ENCODE measurements around the gene ZSCAN18. TPM values are rescaled to one million over a fixed set of nuclear protein-coding genes. Genes with fewer than 3 reads are reported as not detected.

The ZSCAN18 gene
- total RNA-seq, 1 donor from 2014 or later = 49.8 TPM

DNA sequence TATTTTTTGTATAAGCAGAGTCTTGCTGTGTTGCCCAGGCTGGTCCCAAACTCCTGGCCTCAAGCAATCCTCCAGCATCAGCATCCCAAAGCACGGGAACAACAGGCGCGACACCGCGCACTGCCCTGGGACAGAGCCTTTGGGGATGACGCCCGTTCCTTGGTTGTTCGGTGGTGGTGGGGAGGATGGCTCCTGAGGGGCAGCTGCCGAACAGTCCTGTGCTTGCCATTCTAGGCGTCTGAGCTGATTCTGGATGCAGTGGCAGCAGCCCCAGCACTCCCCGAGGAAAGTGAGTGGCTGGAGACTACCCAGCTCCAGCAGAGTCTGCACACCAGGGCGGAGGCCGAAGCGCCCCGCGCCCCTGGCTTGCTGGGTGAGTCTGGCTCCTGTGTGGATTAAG lies 45.8 kb downstream of the ZSCAN18 start:
- Mint-ChIP-seq H3K27me3 (peaks cover 13% of the 10 kb centered on the region), H3K36me3 (ENCODE audit: low read depth) (no peaks in the 10 kb centered on the region), H3K9me3 (peaks cover 22% of the 10 kb centered on the region), H3K4me3 (no peak overlapping the region), H3K27ac (no peak overlapping the region), H3K4me1 (peaks cover 4% of the 10 kb centered on the region)
- intact Hi-C loops (cut with micrococcal nuclease) = no loop called here
- DNase-seq (no peak), ATAC-seq (ENCODE audit: low read depth) (no peak)
- TF ChIP-seq, protein P1, sequence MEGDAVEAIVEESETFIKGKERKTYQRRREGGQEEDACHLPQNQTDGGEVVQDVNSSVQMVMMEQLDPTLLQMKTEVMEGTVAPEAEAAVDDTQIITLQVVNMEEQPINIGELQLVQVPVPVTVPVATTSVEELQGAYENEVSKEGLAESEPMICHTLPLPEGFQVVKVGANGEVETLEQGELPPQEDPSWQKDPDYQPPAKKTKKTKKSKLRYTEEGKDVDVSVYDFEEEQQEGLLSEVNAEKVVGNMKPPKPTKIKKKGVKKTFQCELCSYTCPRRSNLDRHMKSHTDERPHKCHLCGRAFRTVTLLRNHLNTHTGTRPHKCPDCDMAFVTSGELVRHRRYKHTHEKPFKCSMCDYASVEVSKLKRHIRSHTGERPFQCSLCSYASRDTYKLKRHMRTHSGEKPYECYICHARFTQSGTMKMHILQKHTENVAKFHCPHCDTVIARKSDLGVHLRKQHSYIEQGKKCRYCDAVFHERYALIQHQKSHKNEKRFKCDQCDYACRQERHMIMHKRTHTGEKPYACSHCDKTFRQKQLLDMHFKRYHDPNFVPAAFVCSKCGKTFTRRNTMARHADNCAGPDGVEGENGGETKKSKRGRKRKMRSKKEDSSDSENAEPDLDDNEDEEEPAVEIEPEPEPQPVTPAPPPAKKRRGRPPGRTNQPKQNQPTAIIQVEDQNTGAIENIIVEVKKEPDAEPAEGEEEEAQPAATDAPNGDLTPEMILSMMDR (IDR thresholded peaks at IDR 0.05) = no peak
- ChIA-PET CTCF (no interaction called here), POLR2A (no interaction called here)

DNA sequence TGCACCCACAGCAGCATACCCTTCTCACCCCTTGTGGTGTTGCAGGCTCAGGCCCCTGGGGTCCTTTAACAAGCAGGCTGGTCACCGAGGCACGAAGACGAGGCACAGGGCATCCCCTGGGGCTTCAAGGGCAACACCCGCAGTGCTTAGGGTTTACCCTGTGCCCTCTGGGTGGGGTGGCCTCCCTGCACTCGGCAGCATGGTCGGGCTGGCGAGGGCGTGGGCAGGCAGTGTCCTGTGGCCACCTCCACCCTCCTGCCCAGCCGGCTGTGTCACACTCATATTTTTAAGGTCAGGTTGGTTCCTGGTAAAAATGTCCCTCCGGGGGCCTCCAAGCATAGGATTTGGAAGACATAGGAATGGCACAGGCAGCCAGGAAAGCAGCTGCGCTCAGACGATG lies 50.4 kb downstream of the ZSCAN18 start:
- Mint-ChIP-seq H3K9me3 (peaks cover 29% of the 10 kb centered on the region), H3K27ac (no peak overlapping the region), H3K4me3 (no peak overlapping the region), H3K36me3 (ENCODE audit: low read depth) (no peaks in the 10 kb centered on the region), H3K4me1 (no peaks in the 10 kb centered on the region), H3K27me3 (no peaks in the 10 kb centered on the region)
- no peak for DNase-seq
- TF ChIP-seq, protein P1 (IDR thresholded peaks at IDR 0.05) = no peak
- ATAC-seq (ENCODE audit: low read depth) = no peak
- POLR2A ChIA-PET = no interaction called here
- CTCF ChIA-PET = no interaction called here
- intact Hi-C loops (cut with micrococcal nuclease) = no loop called here

DNA sequence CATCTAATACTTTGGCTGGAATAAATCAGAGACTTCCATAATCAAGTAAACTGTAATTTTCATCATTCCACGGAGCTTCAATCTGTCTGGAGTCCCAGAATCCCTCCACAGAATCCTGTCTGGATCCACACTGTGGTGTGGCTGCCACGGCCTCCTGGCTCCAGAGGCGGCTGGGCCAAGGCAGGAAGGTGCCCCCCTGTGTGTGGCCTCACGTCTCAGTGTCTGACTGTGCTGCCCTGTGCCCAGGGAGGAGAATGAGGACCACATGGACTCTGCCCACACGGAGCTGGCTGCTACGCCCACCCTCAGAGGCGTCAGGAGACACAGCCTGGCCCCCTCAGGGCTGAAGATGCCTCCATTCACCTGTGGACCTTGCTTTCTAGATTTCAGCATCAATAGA lies 51.2 kb downstream of the ZSCAN18 start:
- peaks cover 27% of the 10 kb centered on the region for H3K9me3 Mint-ChIP-seq
- H3K4me1 Mint-ChIP-seq = no peaks in the 10 kb centered on the region
- DNase-seq = no peak
- no peaks in the 10 kb centered on the region for H3K36me3 Mint-ChIP-seq (ENCODE audit: low read depth)
- ATAC-seq (ENCODE audit: low read depth) = no peak
- TF ChIP-seq, protein P1 (IDR thresholded peaks at IDR 0.05) = no peak
- POLR2A ChIA-PET = no interaction called here
- no peak overlapping the region for H3K4me3 Mint-ChIP-seq
- intact Hi-C loops (cut with micrococcal nuclease) = no loop called here
- no peak overlapping the region for H3K27ac Mint-ChIP-seq
- no peaks in the 10 kb centered on the region for H3K27me3 Mint-ChIP-seq
- CTCF ChIA-PET = no interaction called here

DNA sequence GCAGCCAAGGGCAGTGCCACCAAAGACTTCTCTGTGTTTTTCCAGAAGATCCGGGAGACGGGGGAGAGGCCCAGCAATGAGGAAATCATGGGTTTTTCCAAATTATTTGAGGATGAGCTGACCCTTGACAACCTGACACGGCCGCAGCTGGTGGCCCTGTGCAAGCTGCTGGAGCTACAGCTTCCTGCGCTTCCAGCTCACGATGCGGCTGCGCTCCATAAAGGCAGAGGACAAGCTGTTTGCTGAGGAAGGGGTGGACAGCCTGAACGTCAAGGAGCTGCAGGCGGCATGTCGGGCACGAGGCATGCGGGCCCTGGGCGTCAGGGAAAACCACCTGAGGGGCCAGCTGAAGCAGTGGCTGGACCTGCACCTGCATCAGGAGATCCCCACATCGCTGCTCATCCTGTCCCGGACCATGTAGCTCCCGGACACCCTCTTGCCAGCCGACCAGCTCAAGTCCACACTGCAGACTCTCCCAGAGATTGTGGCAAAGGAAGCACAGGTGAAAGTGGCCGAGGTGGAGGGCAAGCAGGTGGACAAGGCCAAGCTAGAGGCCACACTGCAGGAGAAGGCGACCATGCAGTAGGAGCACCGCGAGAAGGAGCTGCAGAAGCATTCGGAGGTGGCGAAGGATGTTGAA lies 52.5 kb downstream of the ZSCAN18 start:
- intact Hi-C loops (cut with micrococcal nuclease) = no loop called here
- no peak overlapping the region for H3K27ac Mint-ChIP-seq
- H3K4me1 Mint-ChIP-seq = no peaks in the 10 kb centered on the region
- H3K4me3 Mint-ChIP-seq = no peak overlapping the region
- ATAC-seq (ENCODE audit: low read depth) = no peak
- H3K27me3 Mint-ChIP-seq = no peaks in the 10 kb centered on the region
- CTCF ChIA-PET = no interaction called here
- peaks cover 20% of the 10 kb centered on the region for H3K9me3 Mint-ChIP-seq
- POLR2A ChIA-PET = no interaction called here
- no peak for DNase-seq
- TF ChIP-seq, protein P1 (IDR thresholded peaks at IDR 0.05) = no peak
- H3K36me3 Mint-ChIP-seq (ENCODE audit: low read depth) = peaks cover 1% of the 10 kb centered on the region

DNA sequence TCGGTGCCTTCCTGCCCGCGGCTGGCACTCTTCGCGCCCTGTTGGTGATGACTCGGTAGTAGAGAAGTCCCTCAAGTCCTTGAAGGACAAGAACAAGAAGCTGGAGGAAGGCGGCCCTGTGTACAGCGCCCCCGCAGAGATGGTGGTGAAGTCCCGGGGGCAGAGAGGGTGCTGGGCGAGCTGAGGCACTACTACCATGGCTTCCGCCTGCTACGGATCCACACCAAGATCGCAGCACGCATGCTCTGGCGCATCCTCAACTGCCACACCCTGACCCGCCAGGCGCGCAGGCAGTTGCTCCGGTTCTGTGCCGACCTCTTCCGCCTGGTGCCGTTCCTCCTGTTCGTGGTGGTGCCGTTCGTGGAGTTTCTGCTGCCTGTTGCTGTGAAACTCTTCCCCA lies 53.1 kb downstream of the ZSCAN18 start:
- intact Hi-C loops (cut with micrococcal nuclease) = no loop called here
- ChIA-PET POLR2A (no interaction called here), CTCF (no interaction called here)
- no peak for DNase-seq
- TF ChIP-seq, protein P1 (IDR thresholded peaks at IDR 0.05) = no peak
- Mint-ChIP-seq H3K9me3 (peaks cover 19% of the 10 kb centered on the region), H3K27ac (no peak overlapping the region), H3K4me3 (no peak overlapping the region), H3K36me3 (ENCODE audit: low read depth) (peaks cover 1% of the 10 kb centered on the region), H3K4me1 (no peaks in the 10 kb centered on the region), H3K27me3 (no peaks in the 10 kb centered on the region)
- no peak for ATAC-seq (ENCODE audit: low read depth)
